Esophagus squamous epithelium (tissue), 5 donors: ENCODE data around the gene NPHP4. TPM values are rescaled to one million over a fixed set of nuclear protein-coding genes. Genes with fewer than 3 reads are reported as not detected.

Experiments
- DNase-seq: peaks from one replicate; lab custom pipeline; 2025; lab: John Stamatoyannopoulos, UW
- H3K27ac ChIP-seq, 4 donors: fragments of 200-600 bp; sonication (generic); one replicate each; pipeline ENCODE4 v1.5.1; 2016 to 2019; ENCODE audit warnings: mild to moderate bottlenecking in 1 of 4
- H3K27me3 ChIP-seq, 4 donors: fragments of 200-600 bp; sonication (generic); 1 replicate in 3 of 4; 2 replicates in 1 of 4; pipeline versions ENCODE4 v1.5.1 to v1.6.0; 2017 to 2021; ENCODE audit warnings: antibody characterized with exemption in 1 of 4
- H3K36me3 ChIP-seq, 3 donors: fragments of 200-600 bp; sonication (generic); one replicate each; pipeline ENCODE4 v1.5.1; 2016 to 2019
- H3K4me1 ChIP-seq, 3 donors: fragments of 200-600 bp; sonication (generic); one replicate each; pipeline ENCODE4 v1.5.1; 2017 to 2019
- H3K4me3 ChIP-seq, 4 donors: fragments of 200-600 bp; sonication (generic); 1 replicate in 3 of 4; 2 replicates in 1 of 4; pipeline ENCODE4 v1.5.1; 2016 to 2019; ENCODE audit warnings: mild to moderate bottlenecking in 2 of 4, moderate library complexity in 1 of 4
- H3K9me3 ChIP-seq, 3 donors: fragments of 200-600 bp; sonication (generic); one replicate each; pipeline ENCODE4 v1.5.1; 2016 to 2019
- CTCF ChIP-seq, 6 experiments: fragments of 450-650 bp in 4 of 6; fragments of 200-600 bp in 2 of 6; sonication (generic) in 2 of 6; IDR thresholded peaks; one replicate each; pipeline ENCODE4 v1.5.1; 2016 to 2019; ENCODE audit warnings: antibody characterized with exemption in 6 of 6, mild to moderate bottlenecking in 4 of 6, moderate library complexity in 4 of 6
- POLR2A ChIP-seq, 4 donors: fragments of 450-650 bp; IDR thresholded peaks; one replicate each; pipeline ENCODE4 v1.6.1; 2017; ENCODE audit warnings: antibody characterized with exemption in 4 of 4, mild to moderate bottlenecking in 4 of 4, moderate library complexity in 3 of 4
- WGBS, 2 donors: methylation state at CpG; one replicate each; pipeline ENCODE4 v1.1.5; 2018; 5-methylcytosine and 5-hydroxymethylcytosine counted together
- intact Hi-C: fragments of 100-400 bp; cut with DNase I; formaldehyde crosslinking; loops from one replicate; pipeline ENCODE4 v1.15.0; 2022
- total RNA-seq, 4 donors: library from RNA; depleted of rRNA; stranded (reverse); fragments of >200 nt; gene quantifications; one replicate each; pipeline ENCODE4 v1.1.0, GENCODE V29; 2016
- donor health status: DM: yes; HTN: yes; CAD: no.

NPHP4 gene
- total RNA-seq, 4 donors from 2014 or later, result 2.4 to 8.8 (median 5.3) TPM

GRCh38 chr1:5999711-6000443 lies 7.7 kb upstream of the NPHP4 start:
- no peak for TF ChIP-seq POLR2A (IDR thresholded peaks at IDR 0.05)
- no peak for DNase-seq
- WGBS, 2 donors, result 88 to 92% methylated on average over 18 to 27 of the region's 28 CpGs
- Histone ChIP-seq H3K27ac (no peak overlapping the region), H3K9me3 (no peaks in the 10 kb centered on the region), H3K36me3 (no peaks in the 10 kb centered on the region), H3K4me1 (no peaks in the 10 kb centered on the region), H3K27me3 (peaks cover 0 to 11% (median 0%) of the 10 kb centered on the region in 4 donors), H3K4me3 (no peak overlapping the region)
- intact Hi-C loops, result no loop called here

- intact Hi-C loops, result no loop called here
- Histone ChIP-seq H3K9me3 (no peaks in the 10 kb centered on the region), H3K4me3 (no peak overlapping the region), H3K36me3 (no peaks in the 10 kb centered on the region), H3K27ac (no peak overlapping the region), H3K27me3 (peaks cover 0 to 18% (median 0%) of the 10 kb centered on the region in 4 donors), H3K4me1 (peaks cover 0 to 6% (median 3%) of the 10 kb centered on the region in 3 donors)
- 93 to 95% methylated on average over 5 to 14 of the region's 19 CpGs for WGBS, 2 donors
- no peak for TF ChIP-seq POLR2A (IDR thresholded peaks at IDR 0.05)
- no peak for TF ChIP-seq CTCF (IDR thresholded peaks at IDR 0.05)
- DNase-seq, result no peak
These were observed 6.7 kb upstream of the NPHP4 start for GRCh38 chr1:5998906-5999301.

DNA sequence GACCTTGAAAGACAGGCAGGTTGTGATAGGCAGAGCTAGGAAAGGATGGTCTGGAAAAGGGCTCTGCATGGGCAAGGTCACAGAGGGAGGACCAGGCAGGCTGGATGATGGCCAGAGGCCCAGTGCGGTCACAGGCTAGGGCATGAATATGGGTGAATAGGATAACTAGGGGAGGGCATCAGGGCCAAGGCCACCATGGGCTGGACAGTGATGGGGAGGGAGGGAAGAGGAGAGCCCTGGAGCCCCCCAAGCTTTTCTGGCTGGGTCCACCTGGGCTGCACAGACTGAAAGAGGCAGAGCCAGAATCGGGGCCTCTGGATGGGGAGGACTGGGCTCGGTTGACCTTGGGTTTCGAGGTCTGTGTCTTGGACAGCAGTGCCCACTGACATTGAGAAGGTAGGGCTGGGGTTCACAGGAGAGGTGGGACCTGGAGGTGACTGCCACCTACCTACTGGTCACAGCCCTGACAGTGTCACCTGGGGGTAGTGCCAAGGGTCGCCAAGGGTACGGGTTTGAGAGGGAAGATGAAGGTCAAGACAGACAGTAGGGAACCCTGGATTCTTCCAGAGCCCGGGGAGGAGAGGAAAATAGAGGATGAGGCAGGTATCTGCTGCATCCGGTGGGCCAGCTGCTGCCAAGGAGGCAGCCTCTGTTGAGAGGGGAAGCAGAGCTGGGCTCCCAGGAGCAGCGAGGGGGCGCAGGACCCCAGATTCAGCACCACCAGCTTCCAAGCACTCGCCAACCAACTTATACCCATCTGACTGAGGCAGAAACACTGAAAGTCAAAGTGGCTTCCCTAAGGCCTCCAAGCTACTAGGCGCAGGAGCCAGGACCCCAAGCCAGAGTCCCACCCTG lies 6.1 kb upstream of the NPHP4 start:
- Histone ChIP-seq H3K4me3 (no peak overlapping the region), H3K36me3 (no peaks in the 10 kb centered on the region), H3K4me1 (peaks cover 4 to 12% (median 9%) of the 10 kb centered on the region in 3 donors), H3K27ac (no peak overlapping the region), H3K9me3 (no peaks in the 10 kb centered on the region), H3K27me3 (peaks cover 0 to 23% (median 0%) of the 10 kb centered on the region in 4 donors)
- intact Hi-C loops, result no loop called here
- TF ChIP-seq POLR2A (IDR thresholded peaks at IDR 0.05) (no peak), CTCF (IDR thresholded peaks at IDR 0.05) (no peak)
- WGBS, 2 donors, result 81 to 87% methylated on average over 9 of the region's 12 CpGs
- no peak for DNase-seq

DNA sequence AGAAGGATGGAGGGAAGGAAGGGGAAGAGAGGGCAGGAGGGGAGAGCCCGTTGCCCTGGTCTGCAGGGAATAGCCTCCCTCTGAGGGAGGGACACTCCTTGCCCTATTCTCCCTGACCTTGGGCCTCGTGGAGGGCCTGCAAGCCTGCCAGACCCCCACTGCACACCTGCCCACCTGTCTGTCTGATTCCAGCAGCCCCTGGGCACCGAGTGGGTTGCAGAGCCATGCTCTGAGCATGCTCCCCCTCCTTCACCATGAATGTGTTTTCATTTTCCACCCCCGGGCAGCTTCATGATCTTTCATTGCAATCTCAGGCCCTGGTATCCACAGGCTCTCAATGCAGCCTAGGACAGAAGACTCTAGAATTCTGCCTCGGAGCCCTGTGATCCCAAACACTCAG lies 5.1 kb upstream of the NPHP4 start:
- no peaks in the 10 kb centered on the region for H3K9me3 ChIP-seq
- 60 to 63% methylated on average over 3 to 5 of the region's 5 CpGs for WGBS, 2 donors
- DNase-seq, result no peak
- peaks cover 0 to 23% (median 0%) of the 10 kb centered on the region in 4 donors for H3K27me3 ChIP-seq
- H3K4me1 ChIP-seq, result peaks cover 9 to 20% (median 16%) of the 10 kb centered on the region in 3 donors
- no peaks in the 10 kb centered on the region for H3K36me3 ChIP-seq
- no peak overlapping the region for H3K4me3 ChIP-seq
- TF ChIP-seq POLR2A (IDR thresholded peaks at IDR 0.05), result no peak
- TF ChIP-seq CTCF (IDR thresholded peaks at IDR 0.05), result no peak
- intact Hi-C loops, result no loop called here
- H3K27ac ChIP-seq, result no peak overlapping the region

GRCh38 chr1:5996641-5997270 lies 4.5 kb upstream of the NPHP4 start:
- 80 to 83% methylated on average over 9 to 11 of the region's 16 CpGs for WGBS, 2 donors
- no peak overlapping the region for H3K4me3 ChIP-seq
- DNase-seq, result no peak
- H3K36me3 ChIP-seq, result no peaks in the 10 kb centered on the region
- peaks cover 0 to 20% (median 0%) of the 10 kb centered on the region in 4 donors for H3K27me3 ChIP-seq
- H3K4me1 ChIP-seq, result peaks cover 9 to 20% (median 16%) of the 10 kb centered on the region in 3 donors
- no peaks in the 10 kb centered on the region for H3K9me3 ChIP-seq
- no peak overlapping the region for H3K27ac ChIP-seq
- intact Hi-C loops, result no loop called here
- TF ChIP-seq POLR2A (IDR thresholded peaks at IDR 0.05) (no peak), CTCF (IDR thresholded peaks at IDR 0.05) (no peak)
